ENCODE measurements around the gene ACMSD.

The ACMSD gene

DNA sequence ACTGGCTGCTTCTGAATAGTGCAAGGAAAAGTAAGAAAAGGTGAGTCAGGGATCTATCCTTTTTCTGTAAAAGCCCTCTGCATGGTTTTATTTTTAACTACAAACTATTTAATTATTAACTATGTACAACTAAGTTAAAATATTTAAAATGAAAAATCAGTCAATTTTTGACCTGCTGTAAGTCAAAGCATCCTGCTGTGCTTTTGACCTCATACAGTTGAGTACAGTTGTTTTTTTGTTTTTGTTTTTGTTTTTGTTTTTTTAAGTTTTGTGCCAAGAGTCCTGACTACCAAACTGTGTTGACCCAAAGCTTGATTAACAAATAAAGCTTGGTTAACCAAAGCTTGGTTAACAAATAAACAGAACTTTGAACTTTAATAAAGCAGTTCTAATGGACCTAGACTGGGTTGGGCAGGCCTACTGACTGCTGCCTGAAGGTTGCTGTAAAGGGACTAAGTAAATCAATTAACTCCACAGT is at the start of gene ACMSD:
Gene ACMSD (plus strand): TSS at position 474 of the 478 bp plus-strand sequence. CDS start 67 bp downstream, outside the sequence.
- TF ChIP-seq, protein P1, sequence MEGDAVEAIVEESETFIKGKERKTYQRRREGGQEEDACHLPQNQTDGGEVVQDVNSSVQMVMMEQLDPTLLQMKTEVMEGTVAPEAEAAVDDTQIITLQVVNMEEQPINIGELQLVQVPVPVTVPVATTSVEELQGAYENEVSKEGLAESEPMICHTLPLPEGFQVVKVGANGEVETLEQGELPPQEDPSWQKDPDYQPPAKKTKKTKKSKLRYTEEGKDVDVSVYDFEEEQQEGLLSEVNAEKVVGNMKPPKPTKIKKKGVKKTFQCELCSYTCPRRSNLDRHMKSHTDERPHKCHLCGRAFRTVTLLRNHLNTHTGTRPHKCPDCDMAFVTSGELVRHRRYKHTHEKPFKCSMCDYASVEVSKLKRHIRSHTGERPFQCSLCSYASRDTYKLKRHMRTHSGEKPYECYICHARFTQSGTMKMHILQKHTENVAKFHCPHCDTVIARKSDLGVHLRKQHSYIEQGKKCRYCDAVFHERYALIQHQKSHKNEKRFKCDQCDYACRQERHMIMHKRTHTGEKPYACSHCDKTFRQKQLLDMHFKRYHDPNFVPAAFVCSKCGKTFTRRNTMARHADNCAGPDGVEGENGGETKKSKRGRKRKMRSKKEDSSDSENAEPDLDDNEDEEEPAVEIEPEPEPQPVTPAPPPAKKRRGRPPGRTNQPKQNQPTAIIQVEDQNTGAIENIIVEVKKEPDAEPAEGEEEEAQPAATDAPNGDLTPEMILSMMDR (IDR thresholded peaks at IDR 0.05; ENCODE audit: low read depth, low read length), result no peak
- no peak within 1 kb of the TSS for H3K4me3 ChIP-seq (ENCODE audit: low read depth, low read length)

DNA sequence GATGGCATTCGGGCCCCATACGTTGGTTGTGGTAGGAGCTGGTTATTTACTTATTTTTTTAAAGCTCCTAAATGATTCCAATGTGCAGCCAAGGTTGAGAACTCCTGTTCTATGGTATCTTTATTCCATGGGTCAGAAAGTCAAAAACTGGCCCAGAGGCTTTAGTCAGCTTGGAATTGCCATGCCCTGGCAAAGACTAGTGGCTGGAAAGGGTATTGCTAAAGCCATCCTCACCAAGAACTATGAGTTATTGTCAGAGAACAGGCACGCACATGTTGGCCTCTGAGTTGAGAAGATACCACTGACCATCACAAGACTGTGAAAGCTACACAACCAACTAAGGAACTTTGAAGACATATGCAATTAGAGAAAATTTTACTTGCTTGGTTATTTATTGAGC is 47.9 kb upstream of the ACMSD start:
- H3K4me3 ChIP-seq (ENCODE audit: low read depth, low read length), result no peak overlapping the region
- TF ChIP-seq, protein P1 (IDR thresholded peaks at IDR 0.05; ENCODE audit: low read depth, low read length), result no peak

DNA sequence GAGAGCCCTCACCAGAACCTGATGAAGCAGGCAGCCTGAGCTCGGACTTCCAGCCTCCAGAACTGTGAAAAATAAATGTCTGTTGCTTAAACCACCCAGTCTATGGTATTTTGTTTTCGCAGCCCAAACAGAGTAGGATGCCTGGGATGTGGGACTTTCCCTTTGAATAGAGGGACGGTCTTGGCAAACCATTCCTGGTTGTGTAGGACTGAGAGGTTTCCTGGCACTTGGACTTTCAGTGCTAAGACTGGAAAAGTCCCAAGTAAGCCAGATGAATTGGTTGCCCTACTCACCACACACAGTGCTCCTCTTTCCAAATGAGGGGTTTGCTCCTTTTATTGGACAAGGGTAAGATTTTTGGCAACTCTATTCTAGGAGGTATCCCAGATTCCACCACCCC is 46.8 kb upstream of the ACMSD start:
- TF ChIP-seq, protein P1 (IDR thresholded peaks at IDR 0.05; ENCODE audit: low read depth, low read length), result no peak
- H3K4me3 ChIP-seq (ENCODE audit: low read depth, low read length), result no peak overlapping the region

DNA sequence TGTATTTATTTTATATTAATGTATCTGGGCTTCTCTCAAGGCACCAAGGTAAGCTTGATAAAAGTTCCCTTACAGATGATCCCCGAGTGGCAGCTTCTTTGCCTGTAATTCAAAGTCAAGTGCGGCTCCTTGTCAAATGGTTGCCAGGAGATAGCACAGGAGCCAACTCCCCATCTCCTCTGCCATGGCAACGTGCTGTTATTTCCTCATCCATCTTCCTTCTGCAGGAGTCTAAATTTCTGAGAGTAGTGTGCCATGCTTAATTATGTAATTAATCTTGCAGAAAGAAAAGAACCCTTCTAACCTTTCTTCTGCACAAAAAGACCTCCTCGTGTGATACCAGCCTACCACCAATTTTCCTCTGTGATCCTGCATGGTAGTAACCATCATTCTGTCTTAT is 46.2 kb upstream of the ACMSD start:
- TF ChIP-seq, protein P1 (IDR thresholded peaks at IDR 0.05; ENCODE audit: low read depth, low read length), result no peak

DNA sequence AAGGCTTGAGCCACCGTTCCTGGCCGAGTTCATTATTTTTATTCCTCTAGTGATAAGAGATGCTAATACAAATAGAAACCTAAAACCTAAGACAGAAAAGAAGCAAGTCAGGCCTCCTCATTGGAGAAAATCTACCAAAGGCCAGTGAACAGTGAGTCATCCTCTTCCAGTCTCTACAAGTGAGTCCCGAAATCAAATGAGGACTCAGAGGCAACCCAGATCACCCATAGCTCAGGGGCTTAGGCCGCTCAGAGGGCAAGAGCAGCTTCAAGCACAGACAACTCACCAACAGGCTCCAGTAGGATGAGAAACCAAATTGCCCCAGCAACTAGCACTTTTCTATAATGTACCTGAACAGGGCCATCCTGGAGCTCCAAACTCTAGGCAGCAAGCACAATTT is 42.7 kb upstream of the ACMSD start:
- TF ChIP-seq, protein P1 (IDR thresholded peaks at IDR 0.05; ENCODE audit: low read depth, low read length), result no peak
- H3K4me3 ChIP-seq (ENCODE audit: low read depth, low read length), result no peak overlapping the region

More for the DNA sequence above, 46.2 kb upstream of the ACMSD start:
- H3K4me3 ChIP-seq (ENCODE audit: low read depth, low read length), result no peak overlapping the region

DNA sequence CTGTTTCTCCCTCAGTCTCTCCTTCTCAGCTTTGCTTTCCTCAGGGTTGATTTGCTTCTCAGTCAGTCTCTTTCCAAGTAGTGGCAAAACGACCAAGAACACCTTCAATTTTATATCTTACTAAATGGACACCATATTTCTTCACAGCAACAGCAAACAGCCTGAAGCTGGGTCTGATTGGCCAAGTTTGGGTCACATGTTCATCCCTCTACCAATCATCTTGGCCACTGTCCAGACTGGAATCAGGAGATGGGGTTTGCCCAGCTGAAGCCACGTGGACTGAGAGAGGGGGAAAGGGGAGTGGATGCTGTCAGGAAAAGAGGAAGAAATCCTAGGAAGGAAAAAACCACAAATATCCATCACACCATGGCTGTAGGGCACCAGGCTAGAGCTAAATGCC is 42.0 kb upstream of the ACMSD start:
- H3K4me3 ChIP-seq (ENCODE audit: low read depth, low read length), result no peak overlapping the region
- TF ChIP-seq, protein P1 (IDR thresholded peaks at IDR 0.05; ENCODE audit: low read depth, low read length), result no peak

DNA sequence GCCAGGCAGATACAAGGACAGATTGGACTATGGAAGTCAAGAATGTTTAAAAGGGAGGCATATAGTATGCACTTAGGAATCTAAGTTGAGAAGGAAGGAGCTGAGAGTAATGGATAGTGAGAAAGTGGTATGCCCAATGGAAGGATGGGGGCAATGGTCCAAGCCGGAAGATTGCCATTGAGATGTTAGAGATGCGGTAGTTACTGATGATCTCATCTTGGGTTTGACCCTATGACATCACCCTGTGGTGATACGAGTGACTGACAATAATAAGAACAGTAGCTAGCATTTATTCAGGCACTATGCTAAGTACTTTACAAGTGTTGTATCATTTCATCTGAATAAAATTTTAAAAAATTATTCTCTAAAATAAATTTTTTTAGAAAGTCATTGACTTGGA is 38.5 kb upstream of the ACMSD start:
- TF ChIP-seq, protein P1 (IDR thresholded peaks at IDR 0.05; ENCODE audit: low read depth, low read length), result no peak
- H3K4me3 ChIP-seq (ENCODE audit: low read depth, low read length), result no peak overlapping the region

Measured in WI38 (cell line).